HG02870 (cell line): Measurements from ENCODE around the gene BAZ1A.

Source experiments
- ATAC-seq: cut with Tn5 transposase; IDR thresholded peaks from one replicate; pipeline ENCODE4 v1.9.1; 2021; ENCODE audit warnings: mild to moderate bottlenecking, moderate library complexity; ENCODE audit not compliant: unreplicated experiment

Gene BAZ1A

DNA sequence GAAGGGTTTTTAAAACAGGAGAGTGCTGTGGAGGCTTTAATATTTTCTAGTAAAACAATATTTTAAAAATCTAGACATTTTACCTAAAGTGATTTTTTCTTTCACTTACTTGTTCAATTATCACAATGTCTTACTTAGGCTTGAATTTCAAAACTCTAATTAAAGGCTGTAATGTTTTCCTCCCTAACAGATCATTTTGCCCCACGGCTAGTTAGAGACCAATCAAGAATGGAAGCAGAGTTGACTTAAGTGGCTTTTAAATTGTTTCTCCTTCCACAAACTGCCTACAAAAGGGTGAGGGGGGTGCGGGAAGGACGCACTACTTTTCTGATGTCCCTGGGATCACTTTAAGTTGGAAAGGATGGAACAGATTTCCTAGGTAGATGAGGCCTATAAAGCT is 151.3 kb downstream of the BAZ1A start:
- no peak for ATAC-seq

DNA sequence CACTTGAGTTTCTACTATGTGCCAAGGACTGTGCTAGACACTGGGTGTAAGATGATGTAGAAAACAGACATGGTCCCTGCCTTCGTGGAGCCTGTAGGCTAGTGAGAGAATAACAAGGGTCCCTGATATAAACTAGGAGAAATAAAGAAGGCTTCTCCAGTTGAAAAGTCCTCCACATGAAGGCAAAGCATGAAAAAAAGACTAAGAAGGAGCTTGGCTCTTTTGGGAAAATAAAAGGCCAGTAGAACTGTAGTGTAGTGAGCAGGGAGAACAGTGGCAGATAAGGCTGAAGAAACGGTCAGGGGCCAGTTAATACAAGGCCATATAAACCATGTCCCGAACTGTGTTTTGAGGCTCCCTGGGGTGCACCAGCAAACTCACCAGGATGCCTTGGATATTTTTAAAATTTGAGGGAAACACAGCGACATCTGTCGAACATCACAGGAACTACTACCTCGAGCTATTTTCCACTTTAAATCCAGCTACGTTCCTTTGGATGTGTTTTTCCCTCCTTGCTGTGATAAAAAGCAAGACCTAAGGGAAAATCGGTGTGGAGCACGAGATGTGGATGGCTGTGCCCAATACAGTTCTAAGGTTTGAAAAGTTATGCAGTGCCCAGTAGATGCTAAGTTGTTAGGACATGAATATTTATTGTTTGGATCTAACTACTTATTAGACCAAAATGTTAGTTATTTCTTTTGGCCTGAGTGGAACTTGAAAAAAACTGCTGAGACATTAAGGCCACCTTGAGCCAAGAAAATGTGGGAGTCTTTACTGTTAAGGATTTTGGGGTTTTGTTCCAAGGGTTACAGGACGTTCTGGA is 152.2 kb downstream of the BAZ1A start:
- no peak for ATAC-seq

DNA sequence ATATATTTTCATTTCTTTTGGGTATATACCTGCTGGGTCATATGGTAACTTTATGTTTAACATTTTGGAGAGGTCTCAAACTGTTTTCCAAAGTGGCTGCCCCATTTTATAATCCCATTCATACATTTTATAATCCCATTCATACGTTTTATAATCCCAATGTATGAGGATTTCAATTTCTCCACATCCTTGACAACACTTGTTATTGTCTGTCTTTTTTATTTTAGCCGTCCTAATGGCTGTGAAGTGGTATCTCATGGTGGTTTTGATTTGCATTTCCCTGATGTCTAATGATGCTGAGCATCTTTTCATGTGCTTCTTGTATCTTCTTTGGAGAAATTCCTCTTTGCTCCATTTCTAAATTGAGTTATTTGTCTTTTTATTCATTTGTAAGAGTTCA is 154.0 kb downstream of the BAZ1A start:
- no peak for ATAC-seq

DNA sequence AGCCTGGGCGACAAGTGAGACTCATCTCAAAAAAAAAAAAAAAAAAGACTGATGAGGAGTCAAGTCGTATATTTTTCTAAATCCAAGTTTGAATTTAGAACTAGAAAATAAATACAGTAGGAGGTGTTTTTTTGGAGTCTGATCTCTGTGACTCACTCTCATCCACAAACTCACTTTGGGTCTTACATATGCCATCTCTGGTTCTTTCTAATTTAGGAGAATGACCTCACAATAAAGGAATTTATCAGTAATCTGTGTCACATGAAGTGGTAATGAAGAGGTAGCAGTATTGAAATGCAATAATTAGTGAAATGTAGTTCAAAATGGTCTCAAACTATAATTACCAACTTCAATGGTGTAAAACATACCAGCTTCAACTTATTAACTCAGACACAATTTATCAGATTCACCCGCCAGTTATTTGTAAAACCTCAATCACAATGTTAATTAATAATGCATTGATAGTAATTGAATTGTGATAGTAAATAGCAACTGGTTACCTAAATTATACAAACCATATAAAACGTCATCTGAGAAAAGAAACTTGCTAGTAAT is 156.3 kb downstream of the BAZ1A start:
- ATAC-seq, result no peak

DNA sequence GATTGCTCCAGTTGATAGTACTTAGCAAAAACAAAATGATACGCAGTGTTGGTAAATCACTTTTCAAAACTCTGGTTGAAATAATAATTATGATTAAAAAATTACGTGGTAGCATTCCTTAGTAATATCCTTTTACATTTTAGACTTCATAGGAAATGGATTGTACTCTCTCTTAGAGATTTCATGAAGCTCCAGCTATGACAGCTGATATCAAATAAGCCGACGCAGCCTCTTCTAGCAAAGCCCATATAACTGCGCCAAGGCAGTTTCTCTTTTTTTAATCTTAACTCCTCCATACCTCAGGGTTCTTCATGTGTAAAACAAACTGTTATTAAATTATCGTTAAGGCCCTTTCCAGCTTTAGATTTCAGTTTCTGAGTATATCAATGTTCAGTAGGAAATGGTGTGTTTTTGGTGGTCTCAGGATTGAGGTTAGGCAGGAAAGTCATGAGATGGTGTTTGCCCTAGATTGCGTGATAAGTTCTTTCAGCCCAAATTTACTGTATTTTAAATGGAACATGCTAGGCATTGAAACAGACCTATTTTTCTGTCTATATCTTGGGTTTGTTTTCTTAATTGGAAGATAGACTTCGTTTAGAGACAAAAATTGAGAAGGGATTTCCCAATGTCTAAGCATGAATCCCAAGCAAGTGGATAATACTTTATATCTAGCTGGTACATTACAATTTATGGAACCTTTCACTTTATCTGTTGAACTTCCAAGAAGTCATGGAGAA is 159.9 kb downstream of the BAZ1A start:
- ATAC-seq, result no peak

DNA sequence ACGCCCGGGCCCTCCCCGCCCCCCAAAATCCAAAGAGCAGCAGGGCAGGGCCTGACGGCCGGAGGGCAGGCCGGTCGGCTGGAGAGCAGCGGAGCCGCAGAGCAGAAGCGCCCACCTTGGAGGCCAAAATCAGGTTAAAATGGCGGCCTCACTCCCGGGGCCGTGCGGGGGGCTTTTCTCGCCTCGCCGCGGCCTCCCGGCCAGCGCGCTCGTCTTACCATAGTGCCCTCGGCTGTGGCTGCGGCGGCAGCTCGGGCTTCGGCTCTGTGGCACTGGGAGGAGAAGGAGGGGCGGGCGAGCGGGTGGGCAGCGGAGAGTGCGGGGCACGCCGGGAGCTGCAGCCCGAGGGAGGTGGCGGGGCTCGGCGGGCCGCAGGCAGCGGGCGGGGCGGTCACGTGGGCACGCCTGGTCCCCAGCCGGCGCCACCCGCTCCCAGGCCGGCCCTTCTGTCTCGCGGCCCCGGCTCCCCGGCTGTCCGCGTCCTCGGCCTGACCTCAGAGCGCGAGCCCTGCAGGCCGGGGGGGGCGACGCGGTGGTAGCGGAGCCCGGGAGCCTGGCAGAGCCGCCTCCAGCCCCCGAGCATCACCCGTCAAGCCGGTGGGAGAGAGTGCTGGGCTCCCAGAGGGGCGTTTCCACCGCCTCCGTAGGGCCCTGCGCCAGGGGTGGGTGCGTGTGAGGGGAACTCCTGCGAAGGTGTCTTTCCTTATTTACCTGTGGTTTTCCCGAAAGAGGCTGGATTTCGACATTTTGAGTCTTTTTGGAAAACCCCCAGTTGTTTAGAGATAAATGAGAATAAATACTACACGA is 160.6 kb downstream of the BAZ1A start, which contains the start of gene CFL2:
Gene CFL2 (minus strand): TSS at position 274 of the 807 bp plus-strand sequence. CDS start 53 bp downstream, at position 221.
- peak; percentile 78 for ATAC-seq

DNA sequence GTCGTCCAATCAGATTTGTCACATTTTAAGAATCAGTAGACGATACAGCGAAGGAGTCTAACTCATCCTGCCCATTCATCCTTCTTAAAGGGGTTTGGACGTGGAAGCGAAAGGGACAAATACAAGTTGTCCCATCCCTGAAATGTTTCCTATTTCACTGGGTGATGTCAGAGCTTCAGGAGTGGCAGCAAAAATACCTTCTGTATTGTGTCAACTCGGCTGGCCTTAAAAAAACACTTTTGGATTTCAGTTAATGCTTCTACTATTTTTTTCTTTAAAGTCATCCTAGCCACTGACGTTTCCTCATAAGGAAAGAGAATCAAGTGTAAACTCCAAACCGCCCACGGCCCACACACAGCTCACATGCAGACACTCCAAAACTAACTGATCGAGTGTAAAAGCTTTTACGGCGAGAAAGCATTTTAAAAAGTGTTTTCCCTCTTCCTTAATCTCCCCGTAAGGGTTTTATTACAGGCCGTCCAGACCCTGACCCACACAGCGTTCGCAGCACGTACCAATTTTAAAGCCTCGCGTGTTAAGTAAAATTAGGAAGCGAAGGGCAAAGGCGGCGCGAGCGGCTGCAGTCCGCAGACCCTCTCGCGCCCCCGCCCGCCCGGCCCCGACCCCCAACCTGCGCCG is 161.4 kb downstream of the BAZ1A start:
- ATAC-seq, result peak; percentile 8

DNA sequence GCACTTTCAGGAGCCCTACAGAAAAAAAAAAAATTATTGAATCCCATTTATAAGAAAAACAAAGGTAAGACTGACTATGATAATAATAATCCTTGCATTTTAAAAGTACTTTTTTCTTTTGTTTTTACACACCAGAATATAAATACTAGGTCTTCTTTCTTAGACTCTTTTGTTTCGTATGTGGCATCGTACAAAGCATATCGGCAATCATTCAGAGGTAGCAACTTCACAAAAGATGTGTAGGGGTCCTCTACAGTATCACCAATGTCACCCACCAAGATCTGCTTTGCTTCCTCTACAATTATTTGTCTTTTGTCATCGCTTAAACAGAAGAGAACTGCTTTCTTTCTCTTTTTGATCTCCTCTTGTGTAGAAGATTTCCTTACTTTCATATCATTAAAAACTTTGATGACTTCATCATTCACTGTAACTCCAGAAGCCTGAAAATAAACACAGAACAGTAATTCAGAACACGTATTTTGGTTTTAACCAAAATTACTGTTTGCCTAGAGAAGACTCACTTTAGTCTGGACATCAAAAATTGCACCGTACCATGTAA is 162.0 kb downstream of the BAZ1A start:
- ATAC-seq, result no peak

DNA sequence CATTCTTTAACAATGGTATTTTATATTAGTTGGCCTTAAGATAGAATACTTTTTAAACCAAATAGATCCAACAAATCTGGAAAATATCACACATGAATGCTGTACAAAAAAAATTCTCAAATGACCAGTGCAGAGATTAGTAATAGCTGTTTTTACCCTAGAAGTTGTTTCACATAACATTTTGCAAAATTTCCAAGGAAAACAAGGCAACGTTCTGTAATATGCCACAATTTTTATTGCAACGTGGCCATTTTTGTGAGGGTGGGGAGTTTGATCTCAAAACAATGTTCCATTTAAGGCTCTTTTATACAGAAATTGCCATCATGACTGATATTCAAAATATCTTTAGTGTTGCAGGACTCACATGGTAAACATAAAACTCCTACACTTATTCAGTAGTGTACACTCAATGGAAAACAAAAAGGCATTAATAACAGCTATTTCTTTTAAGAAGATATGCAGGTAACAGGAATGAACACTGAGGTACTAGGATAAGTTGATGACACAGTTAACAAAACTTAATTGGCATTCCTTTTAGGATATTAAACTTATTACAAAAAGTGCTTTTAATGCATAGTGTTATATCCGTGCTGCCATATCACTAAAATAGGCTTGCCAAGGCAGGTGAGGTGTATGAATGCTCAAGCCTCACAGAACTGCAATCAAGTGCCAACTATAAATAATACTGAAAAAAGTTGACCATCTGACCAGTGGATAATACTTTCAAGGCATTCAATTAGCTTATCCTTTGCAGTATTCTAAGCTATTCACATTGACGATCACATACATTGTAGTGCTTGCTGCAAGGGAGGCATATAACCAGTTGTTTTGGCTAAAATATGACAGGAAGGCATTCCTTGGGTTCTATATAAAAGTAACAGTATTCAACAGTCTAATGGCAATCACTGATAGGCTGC is 163.1 kb downstream of the BAZ1A start:
- no peak for ATAC-seq

DNA sequence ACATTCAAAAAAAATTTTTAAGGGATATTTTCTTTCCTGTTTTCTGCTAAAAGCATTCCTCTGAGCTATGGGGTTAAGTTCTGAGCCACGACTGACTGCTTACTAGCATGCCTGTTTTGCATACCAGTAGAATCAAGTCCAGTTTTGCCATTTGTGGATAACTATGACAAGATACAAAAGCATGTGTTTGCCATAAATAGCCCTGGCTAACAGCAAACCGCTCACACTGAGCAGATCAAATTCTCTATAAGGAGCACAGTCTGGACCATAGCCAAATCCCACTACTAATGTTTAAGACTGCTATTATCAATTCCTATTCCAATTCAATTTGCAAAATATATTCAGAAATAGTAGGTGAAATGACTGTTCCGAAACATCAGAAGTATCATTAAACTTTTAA is 164.0 kb downstream of the BAZ1A start:
- peak; percentile 62 for ATAC-seq

DNA sequence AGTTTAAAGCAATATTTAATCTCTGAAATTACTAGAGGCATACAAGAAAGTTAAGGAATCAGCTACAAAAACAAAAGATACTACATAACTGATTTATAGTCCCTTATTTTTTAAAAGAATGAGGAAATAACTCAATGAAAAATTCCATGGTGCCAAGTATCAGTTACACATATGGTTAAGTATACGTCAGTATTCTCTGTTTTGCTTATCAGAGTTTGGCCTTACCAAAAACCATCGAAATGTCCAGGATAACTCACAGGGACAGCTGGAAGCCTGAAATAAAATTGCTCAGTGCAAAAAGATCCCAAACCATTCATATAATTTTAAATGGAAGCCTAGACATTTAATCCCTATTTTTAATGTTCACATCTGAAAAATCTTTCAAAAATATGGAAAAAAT is 164.4 kb downstream of the BAZ1A start:
- ATAC-seq, result no peak

DNA sequence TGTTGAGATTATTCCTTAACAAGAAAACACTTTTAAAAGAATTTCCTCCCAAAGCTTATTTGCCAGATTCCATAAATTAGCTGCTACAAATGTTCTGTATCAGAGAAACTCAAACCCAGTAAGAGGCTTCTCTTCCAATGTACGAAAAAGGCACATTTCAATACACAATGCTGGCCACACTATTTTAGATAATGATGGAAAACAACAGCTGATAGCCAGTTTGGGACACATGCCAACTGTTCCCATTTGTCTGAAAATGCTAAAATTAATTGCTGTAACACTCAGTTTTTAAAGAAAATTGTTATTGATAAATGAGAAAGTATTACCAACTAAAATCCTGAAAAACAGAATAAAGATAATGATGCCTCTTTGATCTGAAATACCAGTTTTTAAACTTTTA is 165.2 kb downstream of the BAZ1A start:
- ATAC-seq, result no peak

DNA sequence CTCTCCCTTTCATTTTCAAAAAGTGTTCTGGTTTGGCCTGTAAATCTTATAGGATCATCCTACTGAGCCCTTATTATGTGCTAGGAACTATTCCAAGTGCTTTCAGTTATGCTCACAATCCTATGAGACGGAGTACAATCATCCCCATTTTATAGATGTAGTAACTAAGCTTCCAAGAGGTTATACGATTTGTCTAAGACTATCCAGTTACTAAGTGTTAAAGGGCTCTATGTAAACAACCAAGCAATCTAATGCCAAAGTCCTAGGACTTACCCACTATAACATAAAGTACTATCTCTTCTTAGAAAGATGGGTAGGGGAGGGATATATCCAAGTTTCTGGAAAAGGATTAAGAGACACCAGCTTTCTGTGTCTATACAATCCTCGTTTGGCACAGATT is 167.4 kb downstream of the BAZ1A start:
- no peak for ATAC-seq
